Liver (tissue), 9 donors: ENCODE results near the gene ANXA3. TPM values are rescaled to one million over a fixed set of nuclear protein-coding genes. Genes with fewer than 3 reads are reported as not detected.

Source experiments
- DNase-seq: peaks from one replicate; pipeline ENCODE4 v3.0.0-alpha.2; 2017; ENCODE audit warnings: low spot score
- H3K27ac ChIP-seq, 2 donors: one replicate each; pipeline ENCODE4 v1.7.0; 2013; ENCODE audit warnings: inconsistent platforms in 2 of 2, low read length in 2 of 2, control low read depth in 1 of 2, low read depth in 1 of 2, mild to moderate bottlenecking in 1 of 2
- H3K27me3 ChIP-seq, 4 donors: one replicate each; pipeline versions ENCODE4 v1.6.1 to v1.7.0; 2013; ENCODE audit warnings: low read length in 3 of 4, inconsistent platforms in 1 of 4, mild to moderate bottlenecking in 1 of 4, moderate library complexity in 1 of 4; ENCODE audit not compliant: control insufficient read depth in 4 of 4, insufficient read depth in 4 of 4
- H3K36me3 ChIP-seq, 4 donors: one replicate each; pipeline versions ENCODE4 v1.6.1 to v1.7.0; 2013; ENCODE audit warnings: low read length in 3 of 4, mild to moderate bottlenecking in 3 of 4, low read depth in 1 of 4, moderate library complexity in 1 of 4; ENCODE audit not compliant: control insufficient read depth in 4 of 4, insufficient read depth in 3 of 4
- H3K4me1 ChIP-seq, 4 donors: one replicate each; pipeline versions ENCODE4 v1.6.1 to v1.7.0; 2013; ENCODE audit warnings: low read length in 3 of 4, mild to moderate bottlenecking in 3 of 4, moderate library complexity in 1 of 4; ENCODE audit not compliant: control insufficient read depth in 4 of 4, insufficient read depth in 4 of 4
- H3K4me3 ChIP-seq, 3 donors: one replicate each; pipeline versions ENCODE4 v1.6.1 to v1.7.0; 2013; ENCODE audit warnings: low read length in 3 of 3, control low read depth in 1 of 3, low read depth in 1 of 3, mild to moderate bottlenecking in 1 of 3
- H3K9ac ChIP-seq, 2 donors: one replicate each; pipeline ENCODE4 v1.7.0; 2013; ENCODE audit warnings: low read length in 2 of 2, mild to moderate bottlenecking in 2 of 2, moderate library complexity in 2 of 2, control low read depth in 1 of 2, low read depth in 1 of 2
- H3K9me3 ChIP-seq, 4 donors: one replicate each; pipeline versions ENCODE4 v1.6.1 to v1.7.0; 2013; ENCODE audit warnings: low read length in 3 of 4; ENCODE audit not compliant: control insufficient read depth in 4 of 4
- ATF3 ChIP-seq: IDR thresholded peaks from 2 replicates; pipeline ENCODE4 v1.6.1; 2016; ENCODE audit warnings: antibody characterized with exemption
- EGR1 ChIP-seq, 2 donors: IDR thresholded peaks; 2 replicates each; pipeline ENCODE4 v1.6.1; 2016 to 2018; ENCODE audit warnings: antibody characterized with exemption in 2 of 2, low read depth in 2 of 2
- FOXA1 ChIP-seq: IDR thresholded peaks from 2 replicates; pipeline ENCODE4 v1.6.1; 2016; ENCODE audit warnings: antibody characterized with exemption
- FOXA2 ChIP-seq: IDR thresholded peaks from 2 replicates; pipeline ENCODE4 v1.6.1; 2016; ENCODE audit warnings: antibody characterized with exemption
- GABPA ChIP-seq, 2 donors: IDR thresholded peaks in 1 of 2; conservative IDR thresholded peaks in 1 of 2; 2 replicates each; pipeline ENCODE4 v1.6.1; 2016; ENCODE audit warnings: antibody characterized with exemption in 2 of 2, mild to moderate bottlenecking in 1 of 2, moderate library complexity in 1 of 2
- HNF4A ChIP-seq, 2 donors: conservative IDR thresholded peaks; 2 replicates each; pipeline ENCODE4 v1.6.1; 2016; ENCODE audit warnings: antibody characterized with exemption in 2 of 2, mild to moderate bottlenecking in 2 of 2
- HNF4G ChIP-seq: IDR thresholded peaks from 2 replicates; pipeline ENCODE4 v1.6.1; 2016; ENCODE audit warnings: antibody characterized with exemption
- JUND ChIP-seq, 2 donors: IDR thresholded peaks; 2 replicates each; pipeline ENCODE4 v1.6.1; 2016; ENCODE audit warnings: antibody characterized with exemption in 2 of 2
- RAD21 ChIP-seq, 2 donors: IDR thresholded peaks; 2 replicates each; pipeline ENCODE4 v1.6.1; 2016; ENCODE audit warnings: antibody characterized with exemption in 2 of 2, mild to moderate bottlenecking in 2 of 2
- REST ChIP-seq: IDR thresholded peaks from 2 replicates; pipeline ENCODE4 v1.6.1; 2016; ENCODE audit warnings: antibody characterized with exemption, mild to moderate bottlenecking
- RXRA ChIP-seq, 2 donors: IDR thresholded peaks; 2 replicates each; pipeline ENCODE4 v1.6.1; 2017 to 2018; ENCODE audit warnings: antibody characterized with exemption in 2 of 2, mild to moderate bottlenecking in 1 of 2
- SP1 ChIP-seq: IDR thresholded peaks from 2 replicates; pipeline ENCODE4 v1.6.1; 2018; ENCODE audit warnings: antibody characterized with exemption, mild to moderate bottlenecking
- TAF1 ChIP-seq: conservative IDR thresholded peaks from 2 replicates; pipeline ENCODE4 v1.6.1; 2016; ENCODE audit warnings: antibody characterized with exemption, mild to moderate bottlenecking
- YY1 ChIP-seq: IDR thresholded peaks from 2 replicates; pipeline ENCODE4 v1.6.1; 2016; ENCODE audit warnings: antibody characterized with exemption, mild to moderate bottlenecking
- WGBS: extraction: QIAGEN DNeasy Blood & Tissue Kit; methylation state at CpG from one replicate; pipeline ENCODE4 v1.1.7; 2013; 5-methylcytosine and 5-hydroxymethylcytosine counted together
- polyA plus RNA-seq, 2 donors: library from polyadenylated mRNA; stranded (reverse) in 1 of 2; unstranded in 1 of 2; fragments of 200-250 nt in 1 of 2; fragments of >200 nt in 1 of 2; fragmentation: Nextera tagmentation in 1 of 2; extraction: Ambion mirVana in 1 of 2; gene quantifications; one replicate each; pipeline versions ENCODE4 v1.2.1 to v1.2.3, GENCODE V29; 2013 to 2015
- total RNA-seq, 2 donors: library from RNA; depleted of rRNA; stranded (reverse); fragments of >200 nt; gene quantifications; one replicate each; pipeline ENCODE4 v1.2.3, GENCODE V29; 2014
- TF ChIP-seq, protein P1 (sequence below): IDR thresholded peaks from 2 replicates; pipeline ENCODE4 v1.6.1; 2016; ENCODE audit warnings: antibody characterized with exemption
- TF ChIP-seq, protein P2 (sequence below): fragments of 150-350 bp; IDR thresholded peaks from 2 replicates; pipeline ENCODE4 v1.5.1; 2017; ENCODE audit warnings: improper control_type of control experiment, low read depth, low read length; ENCODE audit not compliant: missing input control
- TF ChIP-seq, protein P3 (sequence below): IDR thresholded peaks from 2 replicates; pipeline ENCODE4 v1.6.1; 2016; ENCODE audit warnings: antibody characterized with exemption
- donor health status: healthy.
- donor health status: healthy.
- donor health status: healthy.
- donor health status: healthy.
- donor health status: healthy.

ANXA3 gene
- total and polyA plus RNA-seq, 4 donors, result 1.7 to 16.4 (median 3.4) TPM

DNA sequence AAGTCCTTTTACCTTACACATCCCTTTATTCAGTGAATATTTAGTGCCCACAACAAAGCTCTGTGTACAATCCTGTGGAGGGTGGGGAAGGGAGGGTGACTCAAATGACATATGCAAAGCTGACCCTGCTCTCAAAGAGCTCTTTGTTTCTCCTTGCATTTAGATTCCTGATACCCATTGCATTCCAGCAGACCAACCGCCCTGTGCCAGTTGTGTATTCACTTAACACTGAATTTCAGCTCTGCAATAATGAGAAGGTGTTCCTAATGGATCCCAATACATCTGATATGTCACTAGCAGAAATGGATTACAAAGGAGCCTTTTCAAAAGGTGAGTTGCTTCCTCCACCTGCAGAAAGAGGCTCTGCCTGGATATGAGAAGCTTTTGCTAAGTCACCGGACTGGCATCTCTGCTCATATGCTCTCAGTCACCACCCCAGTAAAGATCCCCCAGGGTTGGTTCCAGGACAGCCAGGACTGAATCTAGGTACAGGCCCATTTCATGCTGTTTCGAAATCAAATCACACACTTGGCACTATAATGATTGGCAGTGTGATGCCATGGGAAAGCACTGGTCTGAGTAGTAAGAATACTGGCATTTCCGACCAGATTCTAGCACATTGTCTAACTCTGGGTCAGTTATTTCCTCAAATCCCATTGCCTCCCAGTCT, 17.1 kb upstream of the ANXA3 start:
- no peaks in the 10 kb centered on the region for H3K9me3 ChIP-seq
- H3K4me3 ChIP-seq, result no peak overlapping the region
- H3K27ac ChIP-seq, result no peak overlapping the region
- no peak for DNase-seq
- TF ChIP-seq, protein P1, sequence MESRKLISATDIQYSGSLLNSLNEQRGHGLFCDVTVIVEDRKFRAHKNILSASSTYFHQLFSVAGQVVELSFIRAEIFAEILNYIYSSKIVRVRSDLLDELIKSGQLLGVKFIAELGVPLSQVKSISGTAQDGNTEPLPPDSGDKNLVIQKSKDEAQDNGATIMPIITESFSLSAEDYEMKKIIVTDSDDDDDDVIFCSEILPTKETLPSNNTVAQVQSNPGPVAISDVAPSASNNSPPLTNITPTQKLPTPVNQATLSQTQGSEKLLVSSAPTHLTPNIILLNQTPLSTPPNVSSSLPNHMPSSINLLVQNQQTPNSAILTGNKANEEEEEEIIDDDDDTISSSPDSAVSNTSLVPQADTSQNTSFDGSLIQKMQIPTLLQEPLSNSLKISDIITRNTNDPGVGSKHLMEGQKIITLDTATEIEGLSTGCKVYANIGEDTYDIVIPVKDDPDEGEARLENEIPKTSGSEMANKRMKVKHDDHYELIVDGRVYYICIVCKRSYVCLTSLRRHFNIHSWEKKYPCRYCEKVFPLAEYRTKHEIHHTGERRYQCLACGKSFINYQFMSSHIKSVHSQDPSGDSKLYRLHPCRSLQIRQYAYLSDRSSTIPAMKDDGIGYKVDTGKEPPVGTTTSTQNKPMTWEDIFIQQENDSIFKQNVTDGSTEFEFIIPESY, result no peak
- TF ChIP-seq HNF4G, result no peak
- TF ChIP-seq FOXA1, result no peak
- TF ChIP-seq FOXA2, result no peak
- TF ChIP-seq, protein P2, sequence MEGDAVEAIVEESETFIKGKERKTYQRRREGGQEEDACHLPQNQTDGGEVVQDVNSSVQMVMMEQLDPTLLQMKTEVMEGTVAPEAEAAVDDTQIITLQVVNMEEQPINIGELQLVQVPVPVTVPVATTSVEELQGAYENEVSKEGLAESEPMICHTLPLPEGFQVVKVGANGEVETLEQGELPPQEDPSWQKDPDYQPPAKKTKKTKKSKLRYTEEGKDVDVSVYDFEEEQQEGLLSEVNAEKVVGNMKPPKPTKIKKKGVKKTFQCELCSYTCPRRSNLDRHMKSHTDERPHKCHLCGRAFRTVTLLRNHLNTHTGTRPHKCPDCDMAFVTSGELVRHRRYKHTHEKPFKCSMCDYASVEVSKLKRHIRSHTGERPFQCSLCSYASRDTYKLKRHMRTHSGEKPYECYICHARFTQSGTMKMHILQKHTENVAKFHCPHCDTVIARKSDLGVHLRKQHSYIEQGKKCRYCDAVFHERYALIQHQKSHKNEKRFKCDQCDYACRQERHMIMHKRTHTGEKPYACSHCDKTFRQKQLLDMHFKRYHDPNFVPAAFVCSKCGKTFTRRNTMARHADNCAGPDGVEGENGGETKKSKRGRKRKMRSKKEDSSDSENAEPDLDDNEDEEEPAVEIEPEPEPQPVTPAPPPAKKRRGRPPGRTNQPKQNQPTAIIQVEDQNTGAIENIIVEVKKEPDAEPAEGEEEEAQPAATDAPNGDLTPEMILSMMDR, result no peak
- no peak for TF ChIP-seq ATF3
- TF ChIP-seq TAF1, result no peak
- no peak for TF ChIP-seq RAD21 (IDR thresholded peaks at IDR 0.05)
- TF ChIP-seq JUND (IDR thresholded peaks at IDR 0.05), result no peak
- TF ChIP-seq REST, result no peak
- no peak for TF ChIP-seq GABPA (IDR thresholded peaks at IDR 0.05 in 1 of 2, conservative IDR thresholded peaks at IDR 0.05 in 1 of 2)
- TF ChIP-seq HNF4A (conservative IDR thresholded peaks at IDR 0.05), result no peak
- no peak for TF ChIP-seq YY1
- TF ChIP-seq, protein P3, sequence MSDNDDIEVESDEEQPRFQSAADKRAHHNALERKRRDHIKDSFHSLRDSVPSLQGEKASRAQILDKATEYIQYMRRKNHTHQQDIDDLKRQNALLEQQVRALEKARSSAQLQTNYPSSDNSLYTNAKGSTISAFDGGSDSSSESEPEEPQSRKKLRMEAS, result no peak
- H3K27me3 ChIP-seq, result peaks cover 0 to 4% (median 0%) of the 10 kb centered on the region in 4 donors
- WGBS, result 90% methylated on average over 4 of the region's 4 CpGs
- H3K36me3 ChIP-seq, result no peaks in the 10 kb centered on the region
- H3K9ac ChIP-seq, result no peak overlapping the region
- H3K4me1 ChIP-seq, result no peaks in the 10 kb centered on the region

DNA sequence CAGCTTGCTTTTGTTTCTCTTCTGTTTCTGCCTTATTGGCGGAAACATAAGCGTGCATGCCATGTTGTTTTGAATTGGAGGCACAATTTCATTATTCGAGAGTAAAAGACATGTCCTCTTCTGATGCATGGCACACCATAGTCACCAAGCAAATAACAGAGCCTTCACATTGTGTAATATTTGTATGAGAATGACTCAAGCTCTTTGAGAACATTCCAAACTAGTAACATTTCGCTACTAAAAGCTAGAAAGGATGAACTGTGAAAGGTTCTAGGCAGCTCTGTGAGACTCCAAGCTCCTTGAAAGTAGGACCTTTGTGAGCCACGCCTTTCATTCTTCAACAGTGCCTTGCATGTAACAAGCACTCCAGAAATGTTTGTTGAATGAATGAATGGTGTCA, 9.2 kb upstream of the ANXA3 start:
- DNase-seq, result no peak
- H3K9me3 ChIP-seq, result no peaks in the 10 kb centered on the region
- H3K36me3 ChIP-seq, result no peaks in the 10 kb centered on the region
- no peaks in the 10 kb centered on the region for H3K4me1 ChIP-seq
- no peak for TF ChIP-seq HNF4G
- TF ChIP-seq, protein P1, result no peak
- no peak for TF ChIP-seq FOXA2
- no peak for TF ChIP-seq JUND (IDR thresholded peaks at IDR 0.05)
- TF ChIP-seq, protein P3, result no peak
- no peak for TF ChIP-seq HNF4A (conservative IDR thresholded peaks at IDR 0.05)
- no peak for TF ChIP-seq RXRA (IDR thresholded peaks at IDR 0.05)
- TF ChIP-seq SP1, result no peak
- no peak for TF ChIP-seq TAF1
- no peak for TF ChIP-seq EGR1 (IDR thresholded peaks at IDR 0.05; ENCODE audit: low read depth in 2 of 2)
- TF ChIP-seq REST, result no peak
- no peak overlapping the region for H3K4me3 ChIP-seq
- H3K27ac ChIP-seq, result no peak overlapping the region
- no peak overlapping the region for H3K9ac ChIP-seq
- 85% methylated on average over 5 of the region's 5 CpGs for WGBS
- H3K27me3 ChIP-seq, result no peaks in the 10 kb centered on the region
